WERI-Rb-1 (cell line): ENCODE data around the gene NEU4.

Experiments
- DNase-seq: peaks from one replicate; pipeline ENCODE4 v3.0.0-alpha.2; 2020
- H3K27ac ChIP-seq: fragments of 250-450 bp; sonication (Bioruptor Pico); 2 replicates; pipeline ENCODE4 v1.5.1; 2020; ENCODE audit warnings: mild to moderate bottlenecking, moderate library complexity
- H3K27me3 ChIP-seq: fragments of 250-450 bp; sonication (Bioruptor Pico); 2 replicates; pipeline ENCODE4 v1.5.1; 2021; ENCODE audit warnings: mild to moderate bottlenecking, low read depth, moderate library complexity; ENCODE audit not compliant: insufficient read depth, severe bottlenecking
- H3K36me3 ChIP-seq: fragments of 250-450 bp; sonication (Bioruptor Pico); 2 replicates; pipeline ENCODE4 v1.5.1; 2020; ENCODE audit warnings: mild to moderate bottlenecking, moderate library complexity
- H3K4me3 ChIP-seq: 2 replicates; pipeline ENCODE4 v1.5.1; 2011; ENCODE audit warnings: low read depth, mild to moderate bottlenecking, control low read depth, low read length
- H3K9me3 ChIP-seq: fragments of 250-450 bp; sonication (Bioruptor Pico); 2 replicates; pipeline ENCODE4 v1.5.1; 2021; ENCODE audit warnings: mild to moderate bottlenecking, moderate library complexity; ENCODE audit not compliant: severe bottlenecking
- TF ChIP-seq, protein P1 (sequence below): IDR thresholded peaks from 2 replicates; pipeline ENCODE4 v1.5.1; 2011; ENCODE audit warnings: low read depth, mild to moderate bottlenecking, control low read depth, inconsistent platforms, low read length

Gene NEU4

DNA sequence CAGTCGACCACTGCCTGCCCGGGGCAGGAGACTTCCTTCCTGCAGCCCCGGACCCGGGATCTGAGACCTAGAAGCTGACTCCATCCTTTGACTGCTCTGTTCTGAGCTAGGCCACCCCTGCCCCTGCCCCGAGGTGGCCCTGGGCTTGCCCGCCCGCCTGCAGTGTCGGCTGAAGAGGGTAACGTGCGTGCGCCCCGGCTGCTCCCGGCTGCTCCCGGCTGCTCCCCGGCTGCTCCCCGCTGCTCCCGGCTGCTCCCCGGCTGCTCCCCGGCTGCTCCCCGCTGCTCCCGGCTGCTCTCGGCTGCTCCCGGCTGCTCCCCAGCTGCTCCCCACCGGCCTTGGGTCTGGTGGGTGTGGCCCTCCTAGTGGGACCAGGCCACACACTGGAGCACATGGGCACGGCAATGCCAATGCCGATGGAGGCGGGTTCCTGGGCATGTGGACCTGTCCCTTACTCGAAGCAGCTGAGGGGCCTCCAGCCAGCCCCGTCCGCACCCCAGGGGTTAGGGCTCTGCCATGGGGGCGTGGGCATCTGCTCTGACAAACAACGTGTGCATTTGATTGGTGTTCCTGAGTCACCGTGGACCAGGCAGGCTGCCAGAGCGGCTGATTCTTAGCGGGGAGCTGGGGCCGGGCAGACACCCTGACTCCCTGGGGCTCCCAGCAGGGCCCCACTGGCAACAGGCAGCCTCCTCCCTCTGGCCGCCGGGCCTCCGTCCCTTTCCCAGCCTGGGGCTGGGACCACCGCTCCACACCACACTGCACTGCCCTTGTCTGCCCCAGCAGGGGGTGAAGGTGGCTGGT, 34.4 kb upstream of the NEU4 start:
- Histone ChIP-seq H3K4me3 (no peak overlapping the region), H3K27ac (no peak overlapping the region), H3K27me3 (no peaks in the 10 kb centered on the region), H3K36me3 (no peaks in the 10 kb centered on the region), H3K9me3 (no peaks in the 10 kb centered on the region)
- TF ChIP-seq, protein P1, sequence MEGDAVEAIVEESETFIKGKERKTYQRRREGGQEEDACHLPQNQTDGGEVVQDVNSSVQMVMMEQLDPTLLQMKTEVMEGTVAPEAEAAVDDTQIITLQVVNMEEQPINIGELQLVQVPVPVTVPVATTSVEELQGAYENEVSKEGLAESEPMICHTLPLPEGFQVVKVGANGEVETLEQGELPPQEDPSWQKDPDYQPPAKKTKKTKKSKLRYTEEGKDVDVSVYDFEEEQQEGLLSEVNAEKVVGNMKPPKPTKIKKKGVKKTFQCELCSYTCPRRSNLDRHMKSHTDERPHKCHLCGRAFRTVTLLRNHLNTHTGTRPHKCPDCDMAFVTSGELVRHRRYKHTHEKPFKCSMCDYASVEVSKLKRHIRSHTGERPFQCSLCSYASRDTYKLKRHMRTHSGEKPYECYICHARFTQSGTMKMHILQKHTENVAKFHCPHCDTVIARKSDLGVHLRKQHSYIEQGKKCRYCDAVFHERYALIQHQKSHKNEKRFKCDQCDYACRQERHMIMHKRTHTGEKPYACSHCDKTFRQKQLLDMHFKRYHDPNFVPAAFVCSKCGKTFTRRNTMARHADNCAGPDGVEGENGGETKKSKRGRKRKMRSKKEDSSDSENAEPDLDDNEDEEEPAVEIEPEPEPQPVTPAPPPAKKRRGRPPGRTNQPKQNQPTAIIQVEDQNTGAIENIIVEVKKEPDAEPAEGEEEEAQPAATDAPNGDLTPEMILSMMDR = no peak
- DNase-seq = peak; percentile 5

DNA sequence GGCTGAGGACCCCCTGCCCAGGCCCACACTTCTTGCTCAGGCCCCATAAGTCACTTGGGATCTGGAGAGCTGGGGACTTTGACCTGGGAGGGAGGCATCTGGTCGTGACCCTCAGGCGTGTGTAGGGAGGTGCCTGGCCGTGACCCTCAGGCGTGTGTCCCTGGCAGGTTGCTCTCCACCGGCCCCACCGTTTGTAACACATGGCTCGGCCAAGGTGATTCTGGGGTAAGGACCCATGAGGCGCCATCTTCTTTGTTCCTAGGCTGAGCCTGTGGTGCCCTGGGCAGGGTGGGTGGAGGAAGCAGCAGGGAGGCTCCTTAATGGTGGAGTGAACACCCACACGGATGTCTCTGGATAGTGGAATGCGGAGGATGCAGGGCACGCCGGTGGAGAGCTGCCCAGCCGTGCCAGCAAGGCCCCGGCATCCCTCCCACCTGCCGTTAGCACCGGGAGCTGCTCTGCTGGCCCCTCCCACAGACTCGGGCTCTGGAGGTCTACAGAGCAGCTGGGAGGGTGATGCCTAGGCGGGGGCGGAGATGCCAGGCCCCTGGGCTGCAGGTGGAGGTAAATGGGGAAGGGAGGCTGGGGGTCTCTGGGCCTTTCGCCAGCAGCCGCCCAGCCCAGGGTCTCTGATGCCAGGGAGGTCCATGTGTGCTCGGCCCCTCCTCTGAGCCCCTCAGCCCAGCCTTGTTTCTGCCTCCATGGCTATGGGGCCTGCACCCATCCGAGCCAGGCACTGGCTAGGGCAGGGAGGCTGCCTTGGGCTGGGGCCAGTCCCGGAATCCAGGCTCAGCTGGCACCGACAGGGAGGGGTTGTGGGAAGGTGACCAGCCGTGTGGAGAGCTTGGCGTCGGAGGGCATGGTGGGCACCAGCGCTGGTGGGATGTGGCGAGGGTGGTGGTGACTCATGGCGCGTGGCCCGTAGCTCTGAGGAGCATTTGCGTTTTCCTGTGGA, 33.5 kb upstream of the NEU4 start:
- Histone ChIP-seq H3K9me3 (no peaks in the 10 kb centered on the region), H3K4me3 (no peak overlapping the region), H3K36me3 (no peaks in the 10 kb centered on the region), H3K27me3 (no peaks in the 10 kb centered on the region), H3K27ac (no peak overlapping the region)
- TF ChIP-seq, protein P1 = no peak
- DNase-seq = peak; percentile 6

DNA sequence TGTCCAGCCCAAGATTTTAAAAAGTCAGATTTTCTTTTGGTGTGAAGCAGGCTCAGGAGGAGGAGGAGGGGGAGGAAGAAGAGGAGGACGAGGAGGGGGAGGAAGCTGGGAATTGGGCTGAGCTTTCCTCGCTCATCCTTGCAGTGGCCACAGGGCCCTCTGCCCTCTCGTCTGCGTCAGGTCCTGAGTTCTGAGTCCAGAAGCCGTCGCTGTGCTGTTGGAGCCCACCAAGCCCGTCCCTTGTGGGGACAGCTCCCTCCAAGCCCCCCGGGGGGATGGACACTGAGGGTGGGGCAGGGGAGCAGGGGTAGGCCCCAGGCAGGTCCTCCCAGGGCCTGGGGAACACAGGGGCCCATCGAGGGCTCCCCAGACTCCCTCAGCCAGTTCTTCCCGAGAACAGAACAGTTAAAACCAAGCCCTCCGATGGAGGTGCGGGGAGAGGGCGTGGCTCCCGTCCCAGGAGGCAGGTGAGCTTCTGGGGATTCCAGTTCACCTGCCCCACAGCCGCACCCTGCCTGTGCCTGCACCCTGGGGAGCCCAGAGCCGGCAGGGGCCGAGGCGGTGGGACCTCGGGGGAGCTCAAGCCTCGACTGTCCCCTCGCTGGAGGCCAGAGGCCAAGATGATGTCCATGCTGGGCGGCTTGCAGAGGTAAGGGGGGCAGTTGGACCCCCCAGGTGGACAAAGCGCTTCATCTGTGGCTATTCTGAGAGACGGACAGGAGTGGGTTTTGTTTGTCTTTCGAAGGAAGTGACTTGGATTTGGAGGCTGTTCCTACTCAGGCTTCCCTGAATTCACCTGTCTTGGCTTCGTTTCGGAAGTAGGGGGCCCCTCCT, 32.4 kb upstream of the NEU4 start, which contains the start of gene GAL3ST2:
TSS of gene GAL3ST2 (plus strand) at position 487 of the 834 bp plus-strand sequence. CDS start at position 621, 134 bp downstream.
- Histone ChIP-seq H3K27ac (no peak within 1 kb of the TSS), H3K36me3 (no peaks in the 10 kb centered on the region), H3K4me3 (no peak within 1 kb of the TSS), H3K9me3 (peaks cover 4% of the 10 kb centered on the region), H3K27me3 (no peaks in the 10 kb centered on the region)
- DNase-seq = no peak
- TF ChIP-seq, protein P1 = no peak

DNA sequence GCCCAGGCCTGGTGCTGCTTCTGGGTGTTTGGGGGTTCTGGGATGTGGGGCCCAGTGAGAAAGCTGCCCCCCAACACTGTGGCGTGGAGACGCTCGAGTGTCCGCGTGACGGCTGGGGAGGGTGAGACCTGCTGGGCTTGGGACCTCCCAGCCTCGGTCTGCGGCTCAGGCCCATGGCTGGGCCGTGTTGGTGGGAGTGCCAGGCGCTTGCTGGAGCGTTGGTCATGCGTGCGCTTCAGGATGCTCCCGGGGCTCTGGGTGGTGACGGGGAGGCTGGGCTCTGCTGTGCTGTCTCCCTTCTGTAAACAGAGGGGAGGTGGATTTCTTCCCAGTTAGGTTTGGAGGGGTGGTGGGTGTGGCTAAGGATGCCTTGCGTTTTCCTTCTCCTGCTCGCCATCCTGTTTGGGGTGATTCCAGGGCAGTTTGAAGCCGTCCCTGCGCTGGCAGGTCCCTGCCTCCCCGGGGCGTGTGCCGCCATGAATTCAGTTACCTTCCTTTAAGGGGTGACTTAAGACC, 31.8 kb upstream of the NEU4 start:
- Histone ChIP-seq H3K27ac (no peak overlapping the region), H3K9me3 (peaks cover 4% of the 10 kb centered on the region), H3K36me3 (no peaks in the 10 kb centered on the region), H3K27me3 (no peaks in the 10 kb centered on the region), H3K4me3 (no peak overlapping the region)
- no peak for DNase-seq
- TF ChIP-seq, protein P1 = no peak
